H1 (cell line): ENCODE measurements around the gene BCAS3.

Source experiments
- CEBPB ChIP-seq: IDR thresholded peaks from 2 replicates; pipeline ENCODE4 v1.6.1; 2012; ENCODE audit warnings: low read depth, low read length
- CHD1 ChIP-seq: IDR thresholded peaks from 2 replicates; pipeline ENCODE4 v1.6.1; 2012; ENCODE audit warnings: low read depth, low read length, improper control_type of control experiment
- EZH2 ChIP-seq: fragments of 200-600 bp; sonication (generic); IDR thresholded peaks from 2 replicates; pipeline ENCODE4 v1.7.1; 2012; ENCODE audit warnings: low read depth, mild to moderate bottlenecking, moderate library complexity, low read length, inconsistent platforms; ENCODE audit not compliant: severe bottlenecking
- FOSL1 ChIP-seq: IDR thresholded peaks from 2 replicates; pipeline ENCODE4 v1.6.1; 2011; ENCODE audit warnings: mild to moderate bottlenecking, low read depth, low read length, moderate library complexity; ENCODE audit not compliant: insufficient read depth
- PHF8 ChIP-seq: fragments of 200-600 bp; sonication (generic); conservative IDR thresholded peaks from 2 replicates; pipeline ENCODE4 v1.7.1; 2012; ENCODE audit warnings: low read depth, mild to moderate bottlenecking, inconsistent platforms, low read length, moderate library complexity
- POLR2A ChIP-seq, 2 experiments: IDR thresholded peaks; 1 replicate in 1 of 2; 2 replicates in 1 of 2; pipeline ENCODE4 v1.6.1; 2011; ENCODE audit warnings: low read depth in 2 of 2, low read length in 2 of 2, mild to moderate bottlenecking in 2 of 2; ENCODE audit errors: control extremely low read depth in 1 of 2
- POLR2AphosphoS5 ChIP-seq: IDR thresholded peaks from 2 replicates; pipeline ENCODE4 v1.6.1; 2011; ENCODE audit warnings: low read depth, low read length
- POU5F1 ChIP-seq: IDR thresholded peaks from 2 replicates; pipeline ENCODE4 v1.6.1; 2011; ENCODE audit warnings: low read depth, mild to moderate bottlenecking, low read length, moderate library complexity
- RAD21 ChIP-seq, 2 experiments: IDR thresholded peaks in 1 of 2; conservative IDR thresholded peaks in 1 of 2; 2 replicates each; pipeline ENCODE4 v1.6.1; 2011; ENCODE audit warnings: low read depth in 2 of 2, low read length in 2 of 2, improper control_type of control experiment in 1 of 2, inconsistent platforms in 1 of 2, mild to moderate bottlenecking in 1 of 2, moderate library complexity in 1 of 2
- TF ChIP-seq, protein P1 (sequence below), 3 experiments: IDR thresholded peaks; 1 replicate in 2 of 3; 2 replicates in 1 of 3; pipeline versions ENCODE4 v1.5.1 to v1.6.1; 2011; ENCODE audit warnings: low read length in 3 of 3, mild to moderate bottlenecking in 3 of 3, inconsistent platforms in 2 of 3, low read depth in 1 of 3, moderate library complexity in 1 of 3; ENCODE audit not compliant: insufficient read depth in 1 of 3; ENCODE audit errors: control extremely low read depth in 1 of 3
- TF ChIP-seq, protein P2 (sequence below): IDR thresholded peaks from 2 replicates; pipeline ENCODE4 v1.6.1; 2012; ENCODE audit warnings: low read length, inconsistent platforms

DNA sequence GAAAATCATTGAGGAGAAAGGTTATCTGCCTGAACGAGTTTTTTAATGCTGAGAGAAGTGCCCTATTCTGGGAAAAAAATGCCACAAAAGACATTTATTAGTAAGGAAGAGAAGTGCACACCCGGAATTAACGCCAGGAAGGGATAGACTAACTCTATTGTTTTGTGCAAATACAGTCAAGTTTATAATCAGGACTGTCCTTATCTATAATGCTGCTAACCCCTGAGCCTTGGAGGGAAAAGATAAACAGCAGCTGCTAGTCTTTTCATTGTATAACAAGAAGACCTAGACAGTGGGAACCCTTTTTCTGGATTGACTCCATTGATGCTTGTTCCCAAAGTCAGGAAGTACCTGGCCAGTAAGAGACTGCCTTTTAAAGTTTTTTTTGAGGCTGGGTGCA is 26.5 kb downstream of the BCAS3 start:
- TF ChIP-seq POLR2A (IDR thresholded peaks at IDR 0.05; ENCODE audit: control extremely low read depth in 1 of 2, low read depth in 2 of 2, low read length in 2 of 2), result no peak
- TF ChIP-seq RAD21 (IDR thresholded peaks at IDR 0.05 in 1 of 2, conservative IDR thresholded peaks at IDR 0.05 in 1 of 2; ENCODE audit: low read depth in 2 of 2, low read length in 2 of 2), result no peak
- TF ChIP-seq, protein P1, sequence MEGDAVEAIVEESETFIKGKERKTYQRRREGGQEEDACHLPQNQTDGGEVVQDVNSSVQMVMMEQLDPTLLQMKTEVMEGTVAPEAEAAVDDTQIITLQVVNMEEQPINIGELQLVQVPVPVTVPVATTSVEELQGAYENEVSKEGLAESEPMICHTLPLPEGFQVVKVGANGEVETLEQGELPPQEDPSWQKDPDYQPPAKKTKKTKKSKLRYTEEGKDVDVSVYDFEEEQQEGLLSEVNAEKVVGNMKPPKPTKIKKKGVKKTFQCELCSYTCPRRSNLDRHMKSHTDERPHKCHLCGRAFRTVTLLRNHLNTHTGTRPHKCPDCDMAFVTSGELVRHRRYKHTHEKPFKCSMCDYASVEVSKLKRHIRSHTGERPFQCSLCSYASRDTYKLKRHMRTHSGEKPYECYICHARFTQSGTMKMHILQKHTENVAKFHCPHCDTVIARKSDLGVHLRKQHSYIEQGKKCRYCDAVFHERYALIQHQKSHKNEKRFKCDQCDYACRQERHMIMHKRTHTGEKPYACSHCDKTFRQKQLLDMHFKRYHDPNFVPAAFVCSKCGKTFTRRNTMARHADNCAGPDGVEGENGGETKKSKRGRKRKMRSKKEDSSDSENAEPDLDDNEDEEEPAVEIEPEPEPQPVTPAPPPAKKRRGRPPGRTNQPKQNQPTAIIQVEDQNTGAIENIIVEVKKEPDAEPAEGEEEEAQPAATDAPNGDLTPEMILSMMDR (IDR thresholded peaks at IDR 0.05; ENCODE audit: control extremely low read depth in 1 of 3, insufficient read depth in 1 of 3, low read depth in 1 of 3, low read length in 3 of 3), result no peak
- no peak for TF ChIP-seq EZH2
- no peak for TF ChIP-seq POLR2AphosphoS5
- no peak for TF ChIP-seq FOSL1
- no peak for TF ChIP-seq CHD1
- TF ChIP-seq PHF8, result no peak
- TF ChIP-seq CEBPB, result no peak
- TF ChIP-seq, protein P2, sequence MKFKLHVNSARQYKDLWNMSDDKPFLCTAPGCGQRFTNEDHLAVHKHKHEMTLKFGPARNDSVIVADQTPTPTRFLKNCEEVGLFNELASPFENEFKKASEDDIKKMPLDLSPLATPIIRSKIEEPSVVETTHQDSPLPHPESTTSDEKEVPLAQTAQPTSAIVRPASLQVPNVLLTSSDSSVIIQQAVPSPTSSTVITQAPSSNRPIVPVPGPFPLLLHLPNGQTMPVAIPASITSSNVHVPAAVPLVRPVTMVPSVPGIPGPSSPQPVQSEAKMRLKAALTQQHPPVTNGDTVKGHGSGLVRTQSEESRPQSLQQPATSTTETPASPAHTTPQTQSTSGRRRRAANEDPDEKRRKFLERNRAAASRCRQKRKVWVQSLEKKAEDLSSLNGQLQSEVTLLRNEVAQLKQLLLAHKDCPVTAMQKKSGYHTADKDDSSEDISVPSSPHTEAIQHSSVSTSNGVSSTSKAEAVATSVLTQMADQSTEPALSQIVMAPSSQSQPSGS, result no peak
- TF ChIP-seq POU5F1, result no peak
